Measurements from ENCODE around the gene SPON1. TPM values are rescaled to one million over a fixed set of nuclear protein-coding genes. Genes with fewer than 3 reads are reported as not detected.
A peak's percentile ranks its signal among the peaks of the same experiment; 100 is the strongest.

Gene SPON1
- total and polyA plus RNA-seq, 10 of the 15 experiments (the other 5 are each of a cell fraction or from before 2014, with no cell fraction given): 0.13 to 1.1 (median 0.18) TPM; not detected in 5

DNA sequence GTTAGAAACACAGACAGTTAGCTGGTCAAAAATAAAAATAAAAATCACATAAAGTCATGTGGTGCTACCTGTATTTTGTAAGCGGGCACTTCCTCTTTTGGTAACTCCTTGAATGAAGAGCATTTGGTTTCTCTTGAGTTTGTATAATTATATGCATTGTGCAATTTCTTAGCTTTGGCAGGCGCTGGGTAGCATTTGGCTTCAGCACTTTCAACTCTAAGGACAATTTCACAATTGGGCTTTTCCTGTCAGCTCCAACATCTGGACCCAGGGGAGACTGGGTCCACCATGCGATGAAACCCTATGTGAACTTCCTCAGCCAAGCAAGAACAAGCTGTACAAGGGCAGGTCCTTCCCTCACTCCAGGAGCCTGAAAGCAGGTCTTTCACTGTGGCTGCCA, 227.4 kb downstream of the SPON1 start:
- H4K20me1 ChIP-seq (ENCODE audit: control insufficient read depth, insufficient read depth): no peaks in the 10 kb centered on the region
- ChIA-PET SMC1A (ENCODE audit: uncharacterized antibody, unreplicated experiment) (no interaction called here), CTCF (no interaction called here), RAD21 (ENCODE audit: unreplicated experiment) (no interaction called here), POLR2A (no interaction called here)
- no peak overlapping the region for H2AFZ ChIP-seq (ENCODE audit: control insufficient read depth, low read depth, low read length)
- 16% methylated on average over 3 of the region's 3 CpGs for WGBS (ENCODE audit: insufficient coverage, insufficient replicate concordance, low lambda C conversion rate, missing lambda C conversion rate)
- no peak for DNase-seq (ENCODE audit: low read depth, low spot score)
- no peak for ATAC-seq
- H3K9me3 ChIP-seq (replicated peaks; ENCODE audit: control insufficient read depth, insufficient read depth, low read length): no peaks in the 10 kb centered on the region
- no TSS peak for BruUV-seq (replicated peaks)
- H3K4me2 ChIP-seq (ENCODE audit: control insufficient read depth, insufficient read depth): no peak overlapping the region
- no peaks in the 10 kb centered on the region for H3K4me1 ChIP-seq (ENCODE audit: control insufficient read depth, insufficient read depth, low read length)
- no peak overlapping the region for H3K9ac ChIP-seq (ENCODE audit: control insufficient read depth, insufficient read depth, low read length)
- no peak overlapping the region for H3K27ac ChIP-seq (ENCODE audit: control insufficient read depth, insufficient read depth)
- intact Hi-C loops (cut with micrococcal nuclease; ENCODE audit: unreplicated experiment): no loop called here
- no peaks in the 10 kb centered on the region for H3K79me2 ChIP-seq (ENCODE audit: control insufficient read depth, insufficient read depth, low read length)
- H3K4me3 ChIP-seq: no peak overlapping the region
- in situ Hi-C loops (cut with MboI): no loop called here
- H3K36me3 ChIP-seq (ENCODE audit: control insufficient read depth in 2 of 2, insufficient read depth in 2 of 2, low read length in 1 of 2): no peaks in the 10 kb centered on the region
- peaks cover 0 to 2% of the 10 kb centered on the region in 2 experiments; a peak in 2 of 4 replicates for H3K27me3 ChIP-seq (replicated peaks in 1 of 2; ENCODE audit: control insufficient read depth in 2 of 2, insufficient read depth in 2 of 2, low read length in 1 of 2)
- TF ChIP-seq PAX5 (IDR thresholded peaks at IDR 0.05; ENCODE audit: borderline replicate concordance, low read depth, low read length) (no peak), IKZF1 (conservative IDR thresholded peaks at IDR 0.05) (no peak), SPI1 (IDR thresholded peaks at IDR 0.05; ENCODE audit: borderline replicate concordance, insufficient read depth, low read depth, low read length) (peak; percentile 88), TAF1 (IDR thresholded peaks at IDR 0.05; ENCODE audit: borderline replicate concordance, low read depth, low read length) (no peak)
- FAIRE-seq: no peak

- POLR2A ChIA-PET: no interaction called here
- CTCF ChIA-PET: no interaction called here
- ATAC-seq: no peak
- H3K4me1 ChIP-seq (ENCODE audit: control insufficient read depth, insufficient read depth, low read length): no peaks in the 10 kb centered on the region
- no peak overlapping the region for H3K27ac ChIP-seq (ENCODE audit: control insufficient read depth, insufficient read depth)
- intact Hi-C loops (cut with micrococcal nuclease; ENCODE audit: unreplicated experiment): no loop called here
- no peak for FAIRE-seq
- peaks cover 0 to 2% of the 10 kb centered on the region in 2 experiments; a peak in 1 of 4 replicates for H3K27me3 ChIP-seq (replicated peaks in 1 of 2; ENCODE audit: control insufficient read depth in 2 of 2, insufficient read depth in 2 of 2, low read length in 1 of 2)
- RAD21 ChIA-PET (ENCODE audit: unreplicated experiment): no interaction called here
- H3K9ac ChIP-seq (ENCODE audit: control insufficient read depth, insufficient read depth, low read length): no peak overlapping the region
- no peaks in the 10 kb centered on the region for H3K9me3 ChIP-seq (replicated peaks; ENCODE audit: control insufficient read depth, insufficient read depth, low read length)
- DNase-seq (ENCODE audit: low read depth, low spot score): no peak
- SMC1A ChIA-PET (ENCODE audit: uncharacterized antibody, unreplicated experiment): no interaction called here
- 60% methylated on average over 6 of the region's 6 CpGs for WGBS (ENCODE audit: insufficient coverage, insufficient replicate concordance, low lambda C conversion rate, missing lambda C conversion rate)
- H3K79me2 ChIP-seq (ENCODE audit: control insufficient read depth, insufficient read depth, low read length): no peaks in the 10 kb centered on the region
- in situ Hi-C loops (cut with MboI): no loop called here
- no peak overlapping the region for H2AFZ ChIP-seq (ENCODE audit: control insufficient read depth, low read depth, low read length)
- BruUV-seq (replicated peaks): no TSS peak
- no peak overlapping the region for H3K4me3 ChIP-seq
- H3K4me2 ChIP-seq (ENCODE audit: control insufficient read depth, insufficient read depth): no peak overlapping the region
- TF ChIP-seq SMC3 (IDR thresholded peaks at IDR 0.05; ENCODE audit: borderline replicate concordance, low read length) (no peak), EP300 (IDR thresholded peaks at IDR 0.05; ENCODE audit: borderline replicate concordance in 1 of 2, control insufficient read depth in 1 of 2, low read depth in 2 of 2, low read length in 2 of 2) (no peak), STAT1 (conservative IDR thresholded peaks at IDR 0.05) (no peak)
- TF ChIP-seq, protein P1, sequence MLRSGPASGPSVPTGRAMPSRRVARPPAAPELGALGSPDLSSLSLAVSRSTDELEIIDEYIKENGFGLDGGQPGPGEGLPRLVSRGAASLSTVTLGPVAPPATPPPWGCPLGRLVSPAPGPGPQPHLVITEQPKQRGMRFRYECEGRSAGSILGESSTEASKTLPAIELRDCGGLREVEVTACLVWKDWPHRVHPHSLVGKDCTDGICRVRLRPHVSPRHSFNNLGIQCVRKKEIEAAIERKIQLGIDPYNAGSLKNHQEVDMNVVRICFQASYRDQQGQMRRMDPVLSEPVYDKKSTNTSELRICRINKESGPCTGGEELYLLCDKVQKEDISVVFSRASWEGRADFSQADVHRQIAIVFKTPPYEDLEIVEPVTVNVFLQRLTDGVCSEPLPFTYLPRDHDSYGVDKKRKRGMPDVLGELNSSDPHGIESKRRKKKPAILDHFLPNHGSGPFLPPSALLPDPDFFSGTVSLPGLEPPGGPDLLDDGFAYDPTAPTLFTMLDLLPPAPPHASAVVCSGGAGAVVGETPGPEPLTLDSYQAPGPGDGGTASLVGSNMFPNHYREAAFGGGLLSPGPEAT (IDR thresholded peaks at IDR 0.05; ENCODE audit: low read depth): no peak
- TF ChIP-seq, protein P2, sequence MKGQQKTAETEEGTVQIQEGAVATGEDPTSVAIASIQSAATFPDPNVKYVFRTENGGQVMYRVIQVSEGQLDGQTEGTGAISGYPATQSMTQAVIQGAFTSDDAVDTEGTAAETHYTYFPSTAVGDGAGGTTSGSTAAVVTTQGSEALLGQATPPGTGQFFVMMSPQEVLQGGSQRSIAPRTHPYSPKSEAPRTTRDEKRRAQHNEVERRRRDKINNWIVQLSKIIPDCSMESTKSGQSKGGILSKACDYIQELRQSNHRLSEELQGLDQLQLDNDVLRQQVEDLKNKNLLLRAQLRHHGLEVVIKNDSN (IDR thresholded peaks at IDR 0.05; ENCODE audit: borderline replicate concordance, extremely low read length, insufficient read depth, low read depth, low read length): no peak
- H3K36me3 ChIP-seq (ENCODE audit: control insufficient read depth in 2 of 2, insufficient read depth in 2 of 2, low read length in 1 of 2): no peaks in the 10 kb centered on the region
- no peaks in the 10 kb centered on the region for H4K20me1 ChIP-seq (ENCODE audit: control insufficient read depth, insufficient read depth)
These were observed 228.7 kb downstream of the SPON1 start for GRCh38 chr11:14190992-14191778.
